GM23338 (cell line): ENCODE measurements around the gene APBB1IP.

Experiments used
- EZH2 ChIP-seq: fragments of 200-600 bp; sonication (generic); IDR thresholded peaks from one replicate; pipeline ENCODE4 v1.8.0; 2017; ENCODE audit warnings: antibody characterized with exemption, mild to moderate bottlenecking, low read depth; ENCODE audit not compliant: unreplicated experiment
- EZH2phosphoT487 ChIP-seq: fragments of 200-600 bp; sonication (generic); IDR thresholded peaks from one replicate; pipeline ENCODE4 v1.8.1; 2018; ENCODE audit warnings: antibody characterized with exemption; ENCODE audit not compliant: unreplicated experiment
- POLR2AphosphoS5 ChIP-seq: IDR thresholded peaks from 2 replicates; pipeline ENCODE4 v1.6.1; 2016; ENCODE audit warnings: antibody characterized with exemption, low read depth
- STAT1 ChIP-seq: IDR thresholded peaks from one replicate; pipeline ENCODE4 v1.6.1; 2016; ENCODE audit warnings: antibody characterized with exemption; ENCODE audit not compliant: unreplicated experiment
- TF ChIP-seq, protein P1 (sequence below), 2 experiments: fragments of 200-600 bp in 1 of 2; sonication (generic) in 1 of 2; conservative IDR thresholded peaks; 2 replicates each; pipeline versions ENCODE4 v1.5.1 to v1.6.1; 2016 to 2017; ENCODE audit warnings: antibody characterized with exemption in 2 of 2, low read depth in 2 of 2, mild to moderate bottlenecking in 2 of 2, moderate library complexity in 1 of 2
- TF ChIP-seq, protein P2 (sequence below): IDR thresholded peaks from one replicate; pipeline ENCODE4 v1.6.1; 2018; ENCODE audit warnings: antibody characterized with exemption; ENCODE audit not compliant: unreplicated experiment

DNA sequence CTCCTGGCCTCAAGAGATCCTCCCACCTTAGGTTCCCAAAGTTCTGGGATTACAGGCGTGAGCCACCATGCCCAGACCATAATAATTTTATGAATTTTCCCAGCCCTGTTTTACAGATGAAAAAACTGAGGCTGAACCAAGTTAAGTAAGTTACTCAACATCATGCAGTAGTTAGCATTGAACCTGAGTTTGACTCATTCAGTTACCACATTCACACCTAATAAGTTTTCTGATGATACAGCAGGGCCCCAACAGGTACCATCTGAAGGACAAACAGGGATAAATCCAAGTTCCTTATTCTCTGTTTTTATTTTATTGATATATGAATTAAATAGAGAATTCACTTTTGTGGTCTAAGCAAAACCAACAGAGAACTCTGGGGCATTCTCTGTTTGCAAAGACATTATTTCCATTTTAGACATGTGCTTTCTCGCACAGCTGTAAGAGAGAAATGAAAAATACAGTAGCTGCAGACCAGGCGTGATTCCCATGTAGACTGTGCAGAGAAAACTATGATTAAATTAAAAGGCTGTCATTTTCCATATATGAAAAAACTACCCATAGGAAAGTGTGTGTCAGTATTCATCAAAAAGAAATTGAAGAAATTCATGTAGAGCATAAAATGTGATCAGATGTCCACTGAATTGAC, 26.6 kb downstream of the APBB1IP start:
- no peak for TF ChIP-seq EZH2
- TF ChIP-seq, protein P1, sequence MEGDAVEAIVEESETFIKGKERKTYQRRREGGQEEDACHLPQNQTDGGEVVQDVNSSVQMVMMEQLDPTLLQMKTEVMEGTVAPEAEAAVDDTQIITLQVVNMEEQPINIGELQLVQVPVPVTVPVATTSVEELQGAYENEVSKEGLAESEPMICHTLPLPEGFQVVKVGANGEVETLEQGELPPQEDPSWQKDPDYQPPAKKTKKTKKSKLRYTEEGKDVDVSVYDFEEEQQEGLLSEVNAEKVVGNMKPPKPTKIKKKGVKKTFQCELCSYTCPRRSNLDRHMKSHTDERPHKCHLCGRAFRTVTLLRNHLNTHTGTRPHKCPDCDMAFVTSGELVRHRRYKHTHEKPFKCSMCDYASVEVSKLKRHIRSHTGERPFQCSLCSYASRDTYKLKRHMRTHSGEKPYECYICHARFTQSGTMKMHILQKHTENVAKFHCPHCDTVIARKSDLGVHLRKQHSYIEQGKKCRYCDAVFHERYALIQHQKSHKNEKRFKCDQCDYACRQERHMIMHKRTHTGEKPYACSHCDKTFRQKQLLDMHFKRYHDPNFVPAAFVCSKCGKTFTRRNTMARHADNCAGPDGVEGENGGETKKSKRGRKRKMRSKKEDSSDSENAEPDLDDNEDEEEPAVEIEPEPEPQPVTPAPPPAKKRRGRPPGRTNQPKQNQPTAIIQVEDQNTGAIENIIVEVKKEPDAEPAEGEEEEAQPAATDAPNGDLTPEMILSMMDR (conservative IDR thresholded peaks at IDR 0.05; ENCODE audit: low read depth in 2 of 2) = no peak
- no peak for TF ChIP-seq POLR2AphosphoS5
- TF ChIP-seq EZH2phosphoT487 = no peak
- no peak for TF ChIP-seq STAT1
- TF ChIP-seq, protein P2, sequence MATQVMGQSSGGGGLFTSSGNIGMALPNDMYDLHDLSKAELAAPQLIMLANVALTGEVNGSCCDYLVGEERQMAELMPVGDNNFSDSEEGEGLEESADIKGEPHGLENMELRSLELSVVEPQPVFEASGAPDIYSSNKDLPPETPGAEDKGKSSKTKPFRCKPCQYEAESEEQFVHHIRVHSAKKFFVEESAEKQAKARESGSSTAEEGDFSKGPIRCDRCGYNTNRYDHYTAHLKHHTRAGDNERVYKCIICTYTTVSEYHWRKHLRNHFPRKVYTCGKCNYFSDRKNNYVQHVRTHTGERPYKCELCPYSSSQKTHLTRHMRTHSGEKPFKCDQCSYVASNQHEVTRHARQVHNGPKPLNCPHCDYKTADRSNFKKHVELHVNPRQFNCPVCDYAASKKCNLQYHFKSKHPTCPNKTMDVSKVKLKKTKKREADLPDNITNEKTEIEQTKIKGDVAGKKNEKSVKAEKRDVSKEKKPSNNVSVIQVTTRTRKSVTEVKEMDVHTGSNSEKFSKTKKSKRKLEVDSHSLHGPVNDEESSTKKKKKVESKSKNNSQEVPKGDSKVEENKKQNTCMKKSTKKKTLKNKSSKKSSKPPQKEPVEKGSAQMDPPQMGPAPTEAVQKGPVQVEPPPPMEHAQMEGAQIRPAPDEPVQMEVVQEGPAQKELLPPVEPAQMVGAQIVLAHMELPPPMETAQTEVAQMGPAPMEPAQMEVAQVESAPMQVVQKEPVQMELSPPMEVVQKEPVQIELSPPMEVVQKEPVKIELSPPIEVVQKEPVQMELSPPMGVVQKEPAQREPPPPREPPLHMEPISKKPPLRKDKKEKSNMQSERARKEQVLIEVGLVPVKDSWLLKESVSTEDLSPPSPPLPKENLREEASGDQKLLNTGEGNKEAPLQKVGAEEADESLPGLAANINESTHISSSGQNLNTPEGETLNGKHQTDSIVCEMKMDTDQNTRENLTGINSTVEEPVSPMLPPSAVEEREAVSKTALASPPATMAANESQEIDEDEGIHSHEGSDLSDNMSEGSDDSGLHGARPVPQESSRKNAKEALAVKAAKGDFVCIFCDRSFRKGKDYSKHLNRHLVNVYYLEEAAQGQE = no peak
